ENCODE results near the gene ATP8B3.

DNA sequence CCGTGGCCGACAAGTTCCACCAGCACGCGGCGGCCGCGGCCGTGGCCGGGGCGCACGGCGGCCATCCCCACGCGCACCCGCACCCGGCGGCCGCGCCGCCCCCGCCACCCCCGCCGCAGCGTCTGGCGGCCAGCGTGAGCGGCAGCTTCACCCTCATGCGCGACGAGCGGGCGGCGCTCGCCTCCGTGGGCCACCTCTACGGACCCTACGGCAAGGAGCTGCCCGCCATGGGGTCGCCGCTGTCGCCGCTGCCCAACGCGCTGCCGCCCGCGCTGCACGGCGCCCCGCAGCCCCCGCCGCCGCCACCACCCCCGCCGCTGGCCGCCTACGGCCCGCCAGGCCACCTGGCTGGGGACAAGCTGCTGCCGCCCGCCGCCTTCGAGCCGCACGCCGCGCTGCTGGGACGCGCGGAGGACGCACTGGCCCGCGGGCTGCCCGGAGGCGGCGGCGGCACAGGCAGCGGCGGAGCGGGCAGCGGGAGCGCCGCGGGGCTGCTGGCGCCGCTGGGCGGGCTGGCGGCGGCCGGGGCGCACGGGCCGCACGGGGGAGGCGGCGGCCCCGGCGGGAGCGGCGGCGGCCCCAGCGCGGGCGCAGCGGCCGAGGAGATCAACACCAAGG, 57.9 kb downstream of the ATP8B3 start:
- TF ChIP-seq GATA3 (IDR thresholded peaks at IDR 0.05; ENCODE audit: low read depth, low read length) (no peak), GATA2 (IDR thresholded peaks at IDR 0.05; ENCODE audit: low read depth, low read length) (no peak)

All from SH-SY5Y (cell line).